Measurements from ENCODE around the gene NUDCD3. TPM values are rescaled to one million over a fixed set of nuclear protein-coding genes. Genes with fewer than 3 reads are reported as not detected.
"Not testable (repeated sequence)": the region's sequence is repeated elsewhere in the genome, so short reads cannot be mapped to it uniquely, and the experiment has no call there.

Gene NUDCD3
- total RNA-seq, 1 donor from 2014 or later, result 79.0 TPM

DNA sequence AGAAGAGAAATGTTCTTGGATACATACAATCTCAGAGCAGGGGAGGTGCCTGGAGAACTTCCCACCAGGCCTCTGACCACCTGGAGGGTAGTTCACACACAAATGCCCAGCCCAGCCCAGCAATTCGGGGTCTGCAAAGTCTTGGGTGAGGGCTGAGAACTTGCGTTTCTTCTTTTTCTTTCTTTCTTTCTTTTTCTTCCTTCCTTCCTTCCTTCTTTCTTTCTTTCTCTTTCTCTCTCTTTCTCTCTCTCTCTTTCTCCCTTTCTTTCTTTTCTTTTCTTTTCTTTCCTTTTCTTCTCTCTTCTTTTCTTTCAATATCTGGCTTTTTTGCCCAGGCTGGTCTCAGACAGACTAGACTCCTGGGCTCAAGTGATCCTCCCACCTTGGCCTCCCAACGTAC is 28.3 kb upstream of the NUDCD3 start:
- intact Hi-C loops (cut with micrococcal nuclease), result no loop called here

DNA sequence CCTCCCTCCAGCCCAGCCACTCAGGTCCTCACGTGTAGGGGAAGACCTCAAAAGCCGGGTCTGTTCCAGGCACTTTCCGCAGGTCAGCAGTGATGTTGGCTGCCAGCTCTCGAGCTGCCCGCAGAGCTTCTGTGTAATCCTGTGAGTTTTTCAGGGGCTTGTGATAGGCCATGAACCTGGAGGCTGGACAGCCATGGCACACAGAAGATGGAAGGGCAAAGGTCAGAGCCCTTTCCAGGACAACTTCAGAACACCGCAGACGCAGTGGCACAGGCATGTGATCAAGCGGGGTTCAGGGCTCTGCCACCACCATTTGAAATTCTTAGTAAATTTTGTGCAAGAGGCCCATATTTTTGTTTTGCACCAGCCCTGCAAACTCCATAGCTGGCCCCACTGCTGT is 26.7 kb upstream of the NUDCD3 start:
- intact Hi-C loops (cut with micrococcal nuclease), result no loop called here

DNA sequence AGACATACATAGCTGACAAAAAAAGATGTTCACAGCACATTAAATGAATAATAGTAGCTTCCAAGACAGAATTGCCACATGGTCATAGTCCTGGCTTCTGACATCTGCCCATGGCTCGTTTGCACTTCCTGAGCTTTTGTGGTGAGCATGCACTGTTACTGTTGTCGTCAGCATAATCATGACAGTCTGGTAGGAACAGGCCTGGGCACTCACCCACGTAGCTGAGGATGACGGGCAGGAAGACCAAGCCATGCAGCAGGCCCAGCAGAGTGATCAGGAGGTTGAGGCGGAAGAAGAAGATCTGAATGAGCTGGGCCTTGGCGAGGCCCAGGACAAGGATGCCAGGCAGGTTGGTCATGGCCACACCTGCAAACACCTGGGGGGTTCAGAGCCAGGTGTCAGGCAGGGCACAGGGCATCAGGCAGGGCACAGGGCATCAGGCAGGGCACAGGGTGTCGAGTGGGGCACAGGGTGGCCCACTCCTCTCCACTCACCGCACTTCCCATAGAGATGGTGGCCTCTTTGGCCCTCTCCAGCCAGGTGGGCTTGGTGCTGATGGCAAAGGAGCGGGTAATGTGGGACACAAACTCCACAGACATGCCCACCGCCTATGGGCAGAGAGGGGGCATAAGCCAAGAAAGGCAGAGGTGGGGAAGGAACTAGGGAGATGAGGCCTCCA is 25.3 kb upstream of the NUDCD3 start:
- intact Hi-C loops (cut with micrococcal nuclease), result no loop called here

DNA sequence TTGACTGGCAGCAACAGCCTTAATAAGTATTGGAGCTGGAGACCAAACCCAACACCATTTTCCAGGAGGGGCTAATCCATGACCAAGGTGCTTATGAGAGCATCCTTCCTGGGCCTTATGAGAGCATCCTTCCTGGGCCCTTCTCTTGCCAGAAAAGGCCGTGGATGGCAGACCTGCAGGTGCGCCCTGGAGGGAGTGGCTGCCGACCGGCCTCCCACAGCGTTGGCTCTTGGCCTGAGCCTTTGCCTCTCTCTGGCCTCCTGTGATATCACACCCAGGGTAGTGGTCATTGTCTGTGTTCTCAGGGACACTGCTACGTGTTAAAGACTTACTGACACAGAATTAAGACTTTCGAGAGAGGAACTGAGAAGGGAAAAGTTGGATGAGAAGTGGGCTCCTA is 22.3 kb upstream of the NUDCD3 start:
- intact Hi-C loops (cut with micrococcal nuclease), result no loop called here

DNA sequence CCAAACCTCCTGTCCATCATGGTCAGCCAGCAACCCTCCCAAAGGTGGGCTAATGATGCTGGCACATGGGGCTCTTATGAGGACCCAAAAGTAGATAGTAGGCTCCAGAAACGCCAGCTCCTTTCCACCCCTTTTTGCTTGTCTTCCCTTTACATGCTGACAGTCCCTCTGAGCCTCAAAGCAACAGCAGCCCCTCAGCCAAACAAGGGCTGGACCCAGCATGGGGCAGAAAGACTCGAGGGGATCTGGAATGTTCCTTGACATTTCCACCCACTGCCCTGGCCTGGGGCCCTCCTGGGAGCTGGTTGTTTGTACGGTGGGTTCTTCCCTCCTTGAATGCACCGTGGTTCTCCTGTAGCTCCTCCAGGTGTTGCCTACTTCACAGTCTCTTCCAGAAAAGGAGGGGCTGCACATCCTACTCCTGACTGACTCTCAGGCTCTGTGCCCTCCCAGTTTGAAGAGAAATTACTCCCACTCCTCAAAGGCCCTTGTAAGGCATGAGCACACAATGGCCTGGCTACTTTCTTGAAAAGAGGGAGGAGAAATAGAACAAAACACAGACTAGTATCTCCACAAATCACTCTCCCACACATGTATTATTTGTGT is 21.5 kb upstream of the NUDCD3 start:
- intact Hi-C loops (cut with micrococcal nuclease), result no loop called here

DNA sequence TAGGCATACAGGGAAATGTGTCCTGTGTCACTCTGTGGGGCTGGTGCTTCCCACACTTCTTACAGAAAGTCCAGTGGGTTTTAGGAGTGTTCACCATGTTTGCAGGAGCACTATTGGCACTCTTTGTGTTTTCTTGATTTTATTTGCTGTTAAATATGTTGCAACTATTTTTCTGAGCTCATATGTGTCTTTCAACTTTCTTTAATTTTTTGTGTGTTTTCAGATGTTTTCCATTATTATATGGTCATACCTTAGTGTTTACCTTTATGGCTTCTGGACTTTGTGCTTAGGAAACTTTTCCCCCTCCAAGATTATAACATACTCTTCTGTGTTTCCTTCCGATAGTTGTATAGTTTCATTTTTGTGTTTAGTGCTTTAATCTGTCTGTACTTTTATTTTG is 20.8 kb upstream of the NUDCD3 start:
- intact Hi-C loops (cut with micrococcal nuclease), result no loop called here

DNA sequence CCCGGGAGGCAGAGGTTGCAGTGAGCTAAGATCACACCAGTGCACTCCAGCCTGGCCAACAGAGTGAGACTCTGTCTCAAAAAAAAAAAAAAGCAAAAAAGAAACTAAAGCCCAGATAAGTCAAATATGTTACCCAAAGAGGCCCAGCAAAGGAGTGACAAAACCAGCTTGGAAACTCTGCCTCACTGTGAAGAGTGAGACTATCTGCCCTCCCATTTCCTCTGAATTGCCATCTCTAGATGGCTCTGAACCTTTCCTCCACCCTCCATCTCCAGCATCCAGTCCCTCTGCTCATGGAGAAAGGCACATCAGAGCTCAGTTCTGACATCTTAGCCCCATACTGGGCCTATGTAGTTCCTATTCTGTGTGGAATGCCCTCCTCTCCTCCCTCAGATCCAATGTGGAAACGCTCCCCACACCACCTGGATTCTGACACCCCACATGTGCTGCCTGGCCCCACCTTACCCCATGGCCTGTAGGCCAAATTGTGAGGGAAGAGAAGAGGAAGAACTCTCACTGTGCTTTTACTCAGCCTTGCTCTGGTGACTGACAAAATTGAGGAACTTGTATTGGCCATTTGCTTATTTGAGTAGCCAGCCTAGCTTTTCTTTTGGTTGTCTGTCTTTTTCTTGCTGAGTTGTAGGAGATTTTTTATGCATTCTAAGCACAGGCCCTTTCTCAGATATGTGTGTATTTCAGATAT is 18.0 kb upstream of the NUDCD3 start:
- intact Hi-C loops (cut with micrococcal nuclease), result no loop called here

DNA sequence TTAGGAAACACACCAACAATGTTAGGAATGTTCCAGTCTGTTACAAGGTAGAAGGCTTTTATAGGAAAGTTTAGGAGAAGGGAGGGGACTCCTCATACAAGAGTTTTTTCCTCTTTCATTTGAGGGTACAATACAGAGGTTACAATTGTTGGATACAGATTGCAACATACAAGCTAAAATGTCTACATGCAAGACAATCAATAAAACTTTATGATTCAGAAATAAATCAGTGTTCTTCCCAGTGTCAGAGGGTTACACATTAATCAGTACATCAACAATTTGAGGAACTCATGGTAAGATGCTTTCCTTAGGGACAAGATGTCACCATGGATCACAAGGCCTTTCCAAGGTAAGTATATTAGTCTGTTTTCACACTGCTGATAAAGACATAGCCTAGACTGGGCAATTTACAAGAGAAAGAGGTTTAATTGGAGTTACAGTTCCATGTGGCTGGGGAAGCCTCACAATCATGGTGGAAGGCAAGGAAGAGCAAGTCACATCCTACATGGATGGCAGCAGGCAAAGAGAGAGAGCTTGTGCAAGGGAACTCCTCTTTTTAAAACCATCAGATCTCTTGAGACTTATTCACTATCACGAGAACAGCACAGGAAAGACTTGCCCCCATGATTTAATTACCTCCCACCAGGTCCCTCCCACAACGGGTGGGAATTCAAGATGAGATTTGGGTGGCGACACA is 16.3 kb upstream of the NUDCD3 start:
- intact Hi-C loops (cut with micrococcal nuclease), result not testable (repeated sequence)

DNA sequence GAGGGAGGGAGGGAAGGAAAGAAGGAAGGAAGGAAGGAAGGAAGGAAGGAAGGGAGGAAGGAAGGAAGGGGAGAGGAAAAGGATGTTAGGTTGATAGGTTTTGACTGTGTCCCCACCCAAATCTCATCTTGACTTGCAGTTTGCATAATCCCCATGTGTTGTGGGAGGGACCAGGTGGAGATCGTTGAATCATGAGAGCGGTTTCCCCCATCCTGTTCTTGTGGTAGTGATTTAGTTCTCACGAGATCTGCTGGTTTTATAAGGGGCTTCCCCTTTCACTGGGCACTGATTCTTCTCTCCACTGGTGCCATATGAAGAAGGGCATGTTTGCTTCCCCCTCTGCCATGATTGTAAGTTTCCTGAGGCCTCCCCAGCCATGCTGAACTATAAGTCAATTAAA is 15.1 kb upstream of the NUDCD3 start:
- intact Hi-C loops (cut with micrococcal nuclease), result no loop called here

DNA sequence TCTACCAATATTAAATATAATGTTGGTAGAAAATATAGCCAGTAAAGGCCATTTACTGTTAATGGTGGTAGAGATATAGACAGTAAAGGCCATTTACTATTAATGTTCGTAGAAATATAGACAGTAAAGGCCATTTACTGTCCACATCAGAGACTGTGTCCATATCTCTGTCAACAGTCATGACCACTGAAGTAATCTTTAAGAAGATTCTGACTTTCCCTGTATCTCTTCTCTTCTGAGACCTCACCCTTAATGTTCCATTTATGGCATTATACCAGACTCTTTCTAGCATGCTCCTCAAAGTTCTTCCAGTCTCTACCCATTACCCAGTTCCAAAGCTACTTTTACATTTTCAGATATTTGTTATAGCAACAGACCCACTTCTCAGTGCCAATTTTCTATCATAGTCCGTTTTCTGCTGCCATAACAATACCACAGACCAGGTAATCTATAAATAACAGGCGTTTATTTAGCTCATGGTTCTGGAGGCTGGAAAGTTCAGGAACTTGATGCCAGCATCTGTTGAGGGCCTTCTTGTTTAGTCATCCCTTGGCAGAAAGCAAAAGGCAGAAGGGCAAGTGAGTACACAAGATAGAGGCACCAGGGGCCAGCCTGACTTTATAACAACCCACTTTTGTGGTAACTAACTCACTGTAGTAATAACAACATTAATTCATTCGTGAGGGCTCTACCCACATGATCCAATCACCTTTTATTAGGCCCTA is 7.9 kb upstream of the NUDCD3 start:
- intact Hi-C loops (cut with micrococcal nuclease), result loop anchor here (10.0 kb wide), 2 partner anchors 526 to 914 kb away; partner anchors contain the start of gene STK17A

DNA sequence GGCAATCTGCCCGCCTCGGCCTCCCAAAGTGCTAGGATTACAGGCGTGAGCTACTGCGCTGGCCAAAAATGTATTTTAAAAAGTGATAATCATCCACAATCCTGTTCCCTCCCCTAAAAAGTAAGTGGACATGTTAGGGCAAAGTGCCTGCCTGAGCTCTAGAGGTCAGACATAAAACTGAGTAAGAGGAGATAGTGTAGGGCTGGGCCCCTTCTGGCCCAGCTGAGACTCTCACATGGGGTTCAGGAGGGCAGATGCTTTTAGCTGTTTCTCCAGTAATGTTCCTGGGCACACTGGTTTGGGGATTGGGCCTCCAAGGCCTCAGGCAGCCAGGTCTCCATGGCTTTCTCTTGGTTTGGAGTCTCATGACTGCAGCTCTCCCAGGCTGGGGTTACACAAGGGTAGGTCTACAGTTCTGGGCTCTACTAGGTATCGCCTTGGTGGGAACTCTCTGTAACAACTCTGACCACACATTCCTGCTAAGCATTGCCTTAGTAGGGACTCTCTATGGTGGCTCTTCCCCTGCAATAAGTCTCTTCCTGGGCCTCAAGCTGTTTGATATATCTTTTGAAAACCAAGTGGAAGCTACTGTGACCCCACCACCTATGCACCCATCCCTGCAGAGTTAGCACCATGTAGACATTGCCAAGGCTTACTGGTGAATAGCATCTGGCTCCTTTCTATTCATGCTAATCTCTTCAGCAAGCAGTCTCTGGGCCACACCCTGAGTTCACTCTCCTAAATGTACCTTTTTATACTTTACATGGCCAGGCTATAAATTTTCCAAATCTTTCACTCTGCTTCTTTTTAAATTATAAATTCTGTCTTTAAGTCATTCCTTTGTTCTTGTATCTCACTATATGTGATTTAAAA is 6.9 kb upstream of the NUDCD3 start:
- intact Hi-C loops (cut with micrococcal nuclease), result loop anchor here (10.0 kb wide), 2 partner anchors 527 to 913 kb away; partner anchors contain the start of gene STK17A

DNA sequence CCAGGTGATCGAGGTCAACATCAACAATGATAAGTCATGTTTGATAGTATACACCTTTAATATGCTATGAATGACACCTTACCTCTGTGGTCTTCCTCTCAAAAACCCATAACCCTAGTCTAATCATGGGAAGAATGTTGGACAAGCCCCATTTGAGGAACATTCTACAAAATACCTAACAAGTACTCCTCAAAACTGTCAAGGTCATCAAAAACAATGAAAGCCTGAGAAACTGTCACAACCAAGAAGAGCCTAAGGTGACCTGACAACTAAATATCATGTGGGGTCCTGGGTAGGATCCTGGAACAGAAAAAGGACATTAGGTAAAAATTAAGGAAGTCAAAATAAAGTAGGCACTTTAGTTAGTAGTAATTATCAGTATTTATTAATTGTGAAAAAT is 5.9 kb upstream of the NUDCD3 start:
- intact Hi-C loops (cut with micrococcal nuclease), result loop anchor here (10.0 kb wide), 2 partner anchors 528 to 912 kb away; partner anchors contain the start of gene STK17A

DNA sequence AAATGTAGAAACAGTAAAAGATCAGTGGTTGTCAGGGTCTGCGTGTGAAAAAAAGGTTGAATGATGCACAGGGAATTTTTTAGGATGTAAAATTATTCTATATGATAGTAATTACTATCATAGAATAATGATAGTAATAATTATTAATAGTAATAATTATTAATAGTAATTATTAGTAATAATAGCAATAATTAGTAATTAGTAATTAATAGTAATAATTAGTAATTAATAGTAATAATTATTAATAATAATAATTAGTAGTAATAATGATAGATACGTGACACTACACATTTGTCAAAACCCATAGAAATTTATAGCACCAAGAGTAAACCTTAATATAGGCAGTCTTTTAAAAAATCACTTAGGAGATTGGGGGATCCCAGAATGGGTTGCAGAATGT is 4.5 kb upstream of the NUDCD3 start:
- intact Hi-C loops (cut with micrococcal nuclease), result loop anchor here (5.0 to 10.0 kb wide), 3 partner anchors 387 to 910 kb away; partner anchors contain the start of gene STK17A

DNA sequence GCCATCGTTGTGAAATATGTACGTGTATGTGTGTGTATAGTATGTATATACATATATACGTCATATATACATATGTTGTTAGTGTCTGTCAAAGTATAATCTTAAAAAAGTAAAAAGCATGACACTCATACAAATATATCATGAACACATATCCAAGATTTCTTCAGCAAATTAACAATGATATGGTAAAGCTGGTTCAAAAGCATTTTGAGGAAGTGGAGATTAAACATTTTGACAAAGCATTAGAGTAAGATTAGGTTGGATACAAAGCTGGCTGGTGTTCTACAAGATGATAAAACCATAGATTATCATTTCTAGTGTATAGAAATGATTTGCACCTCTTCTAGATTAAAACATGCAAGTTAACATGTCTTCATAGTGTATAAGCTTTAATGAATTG is 771 bp upstream of the NUDCD3 start:
- intact Hi-C loops (cut with micrococcal nuclease), result loop anchor here (1.0 to 10.0 kb wide), 10 partner anchors 74 to 1578 kb away; partner anchors contain the start of genes C7orf25, POLD2, STK17A and ZMIZ2

DNA sequence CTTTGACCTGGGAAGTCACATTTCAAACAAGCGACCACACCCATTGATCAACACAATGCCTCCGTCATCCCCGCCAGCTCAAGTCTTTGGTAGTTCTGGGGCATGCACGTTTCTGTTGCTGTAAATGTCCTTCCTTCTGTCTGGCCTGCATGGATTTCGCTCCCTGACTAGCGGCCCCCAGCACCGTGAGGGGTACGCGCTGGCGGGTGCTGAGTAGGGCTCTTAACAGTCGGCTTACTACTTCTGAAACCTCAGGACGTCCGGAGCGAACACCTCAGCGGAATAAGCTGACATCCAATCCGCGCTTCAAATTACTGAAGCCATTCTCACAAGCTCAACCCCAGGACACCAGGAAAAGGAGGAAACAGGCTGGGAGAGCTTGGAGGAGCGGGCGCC is 505 bp downstream of the NUDCD3 start:
- intact Hi-C loops (cut with micrococcal nuclease), result loop anchor here (1.0 to 10.0 kb wide), 21 partner anchors 13 to 1577 kb away; partner anchors contain the start of genes C7orf25, H2AZ2, OGDH and POLM

DNA sequence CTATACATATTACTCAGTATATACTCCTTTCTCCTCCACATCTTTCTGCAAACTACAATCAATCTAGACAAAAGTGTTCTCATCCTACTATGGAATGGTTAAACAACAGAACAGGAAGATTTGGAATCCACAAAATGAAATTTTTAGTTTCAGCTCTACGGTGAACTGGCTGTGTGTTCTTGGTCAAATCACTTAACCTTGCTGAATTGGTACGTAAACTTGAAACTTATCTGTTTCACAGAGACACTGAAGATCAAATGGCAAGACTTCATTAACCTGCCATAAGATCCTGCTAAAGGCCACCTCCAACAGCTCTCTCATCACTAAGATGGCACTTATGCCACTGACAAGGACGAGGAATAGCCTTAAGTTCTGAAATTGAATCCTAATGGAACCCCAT is 1.5 kb downstream of the NUDCD3 start:
- intact Hi-C loops (cut with micrococcal nuclease), result loop anchor here (1.0 to 2.0 kb wide), 2 partner anchors 12 to 230 kb away; no protein-coding TSS in a partner anchor

DNA sequence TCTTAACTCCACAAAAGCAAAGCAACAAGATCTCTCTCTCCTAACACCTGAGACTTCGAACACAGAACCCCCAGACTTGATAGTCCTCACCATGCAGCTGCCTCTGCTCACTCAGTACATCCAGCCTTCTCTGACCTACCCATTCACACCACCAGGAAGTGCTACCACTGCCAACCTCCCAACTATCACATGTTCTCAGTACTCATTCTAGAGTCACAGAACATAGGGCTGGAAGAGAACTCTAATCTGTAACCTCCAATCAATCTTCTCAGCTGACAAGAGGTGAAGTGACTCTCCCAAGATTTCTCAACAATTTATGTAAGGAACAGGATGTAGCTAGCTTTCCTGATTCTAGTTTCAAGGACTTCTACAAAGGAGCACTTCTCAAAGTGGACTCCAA is 3.8 kb downstream of the NUDCD3 start:
- intact Hi-C loops (cut with micrococcal nuclease), result no loop called here

DNA sequence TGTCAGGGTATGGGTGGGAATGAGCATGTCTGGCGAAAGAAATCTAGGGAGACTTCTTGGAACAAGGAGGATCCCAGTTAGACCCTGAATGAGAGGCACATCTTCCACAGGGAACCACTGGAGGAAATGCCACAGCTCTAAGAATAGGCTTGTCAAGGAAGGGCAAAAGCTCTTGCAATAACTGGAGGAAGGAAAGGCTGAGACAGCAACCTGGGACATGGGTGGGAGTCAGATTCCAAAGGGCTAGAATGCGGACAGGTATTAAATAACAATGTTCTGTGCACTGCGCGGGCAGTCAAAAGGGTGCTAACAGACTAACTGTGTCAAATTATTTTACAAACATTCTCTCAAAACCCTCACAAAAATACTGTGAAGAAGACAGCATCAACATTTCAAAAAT is 4.5 kb downstream of the NUDCD3 start:
- intact Hi-C loops (cut with micrococcal nuclease), result no loop called here

DNA sequence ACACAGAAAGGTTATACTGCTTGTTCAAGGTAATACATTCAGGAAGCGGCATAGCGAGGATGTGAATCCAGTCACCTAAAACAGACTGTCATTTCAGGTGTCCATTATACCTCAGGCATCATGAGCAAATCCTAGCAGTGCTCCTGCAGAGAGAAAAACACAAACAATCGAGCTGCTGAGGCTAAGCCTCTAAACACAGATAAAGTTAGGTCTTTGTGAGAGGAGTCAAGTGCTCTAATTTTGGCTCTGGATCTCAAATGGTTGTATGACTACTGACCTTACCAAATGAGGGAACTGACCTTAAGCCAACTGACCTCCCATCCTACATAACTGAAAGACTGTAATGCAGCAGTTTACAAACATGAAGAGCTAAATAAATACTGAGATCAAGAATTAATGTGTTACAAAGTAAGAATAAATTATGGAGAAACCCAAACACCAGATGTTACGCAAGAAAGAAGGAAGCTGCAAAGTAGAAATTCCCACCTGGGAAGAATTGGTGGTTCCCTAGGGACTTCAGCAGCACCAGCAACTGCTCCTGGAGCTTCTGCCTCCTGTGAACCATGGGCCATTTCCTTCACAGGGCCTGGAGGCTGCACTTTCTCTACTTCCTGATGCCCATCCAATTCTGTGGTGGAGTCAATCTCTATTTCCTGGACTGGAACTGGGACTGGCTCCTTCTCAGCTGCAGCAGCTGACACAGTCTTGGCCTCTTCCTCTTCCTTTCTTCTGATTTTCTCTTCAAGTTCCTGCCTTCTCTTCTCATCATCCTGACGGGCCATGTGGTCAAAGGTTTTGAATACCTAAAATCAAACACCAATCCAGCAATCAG is 5.8 kb downstream of the NUDCD3 start:
- intact Hi-C loops (cut with micrococcal nuclease), result no loop called here
